Transverse colon (tissue), 4 donors: ENCODE data around the gene NEK6.

ENCODE experiments used
- CTCF ChIP-seq, 5 experiments: fragments of 200-600 bp in 3 of 5; fragments of 450-650 bp in 2 of 5; sonication (generic) in 3 of 5; IDR thresholded peaks; 1 replicate in 2 of 5; 2 replicates in 3 of 5; pipeline ENCODE4 v1.5.1; 2016 to 2017; ENCODE audit warnings: antibody characterized with exemption in 5 of 5, inconsistent platforms in 3 of 5, mild to moderate bottlenecking in 2 of 5, moderate library complexity in 1 of 5
- POLR2A ChIP-seq: fragments of 450-650 bp; IDR thresholded peaks from one replicate; pipeline ENCODE4 v1.6.1; 2016; ENCODE audit warnings: antibody characterized with exemption, mild to moderate bottlenecking, moderate library complexity
- POLR2AphosphoS5 ChIP-seq, 3 donors: sonication (generic); formaldehyde crosslinking; IDR thresholded peaks; one replicate each; pipeline ENCODE4 v1.6.1; 2016; ENCODE audit warnings: antibody characterized with exemption in 3 of 3

DNA sequence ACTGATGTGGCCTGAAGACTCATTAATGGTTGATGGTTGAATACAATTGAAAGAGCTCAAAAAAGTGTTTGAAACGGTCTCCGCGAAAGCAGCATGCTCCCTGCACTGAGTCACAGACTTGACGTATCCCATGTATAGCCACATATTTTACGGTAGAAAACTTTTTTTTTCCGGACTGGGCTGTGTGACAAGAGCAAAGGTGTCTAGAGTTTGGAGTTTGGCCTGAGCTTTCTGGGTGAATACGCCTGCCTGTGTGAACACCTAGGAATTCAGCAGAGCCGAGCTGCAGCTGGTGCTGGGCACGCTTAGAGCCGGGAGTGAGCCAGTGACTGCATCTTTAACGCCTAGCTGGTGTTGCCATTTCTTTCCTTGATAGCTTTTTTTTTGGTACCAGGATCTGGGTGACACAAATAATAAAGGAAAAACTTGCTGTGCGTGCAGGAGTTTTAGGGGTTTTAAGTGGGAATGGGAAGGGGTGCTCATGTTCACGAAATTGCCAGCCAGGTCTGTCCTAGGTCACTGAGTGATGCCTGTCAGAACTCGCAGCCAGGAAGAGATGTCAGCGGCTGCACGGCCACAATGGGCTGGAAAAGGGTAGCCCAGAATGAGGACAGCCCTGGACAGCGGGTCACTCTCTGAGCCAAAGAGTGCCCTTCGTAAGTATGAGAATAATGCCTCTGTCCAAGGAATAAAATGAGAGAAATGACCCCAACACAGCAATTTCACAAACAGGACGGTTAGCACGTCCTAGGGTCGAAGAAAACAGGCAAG is 105.8 kb downstream of the NEK6 start:
- no peak for TF ChIP-seq CTCF (IDR thresholded peaks at IDR 0.05)
- TF ChIP-seq POLR2A = no peak
- no peak for TF ChIP-seq POLR2AphosphoS5 (IDR thresholded peaks at IDR 0.05)
